Measurements from ENCODE around the gene EYS.

Gene EYS

GRCh38 chr6:64680446-64680845, 1026.6 kb downstream of the EYS start:
- in situ Hi-C loops (cut with MboI; ENCODE audit: low sequenced_read_pairs): no loop called here

GRCh38 chr6:64679416-64679815, 1027.6 kb downstream of the EYS start:
- in situ Hi-C loops (cut with MboI; ENCODE audit: low sequenced_read_pairs): no loop called here

GRCh38 chr6:64672651-64673050, 1034.4 kb downstream of the EYS start:
- in situ Hi-C loops (cut with MboI; ENCODE audit: low sequenced_read_pairs): no loop called here

- in situ Hi-C loops (cut with MboI; ENCODE audit: low sequenced_read_pairs): no loop called here
Observed at GRCh38 chr6:64672131-64672530, 1034.9 kb downstream of the EYS start.

GRCh38 chr6:64665137-64665536, 1041.9 kb downstream of the EYS start:
- in situ Hi-C loops (cut with MboI; ENCODE audit: low sequenced_read_pairs): no loop called here

GRCh38 chr6:64664480-64664879, 1042.5 kb downstream of the EYS start:
- in situ Hi-C loops (cut with MboI; ENCODE audit: low sequenced_read_pairs): no loop called here

- in situ Hi-C loops (cut with MboI; ENCODE audit: low sequenced_read_pairs): no loop called here
Observed at GRCh38 chr6:64644024-64644423, 1063.0 kb downstream of the EYS start.

GRCh38 chr6:64630901-64631300, 1076.1 kb downstream of the EYS start:
- in situ Hi-C loops (cut with MboI; ENCODE audit: low sequenced_read_pairs): no loop called here

- in situ Hi-C loops (cut with MboI; ENCODE audit: low sequenced_read_pairs): no loop called here
Observed at GRCh38 chr6:64622944-64623343, 1084.1 kb downstream of the EYS start.

- in situ Hi-C loops (cut with MboI; ENCODE audit: low sequenced_read_pairs): no loop called here
Observed at GRCh38 chr6:64602993-64603392, 1104.0 kb downstream of the EYS start.

GRCh38 chr6:64591676-64592036, 1115.4 kb downstream of the EYS start:
- in situ Hi-C loops (cut with MboI; ENCODE audit: low sequenced_read_pairs): no loop called here

GRCh38 chr6:64590965-64591675, 1115.9 kb downstream of the EYS start:
- in situ Hi-C loops (cut with MboI; ENCODE audit: low sequenced_read_pairs): no loop called here

- in situ Hi-C loops (cut with MboI; ENCODE audit: low sequenced_read_pairs): no loop called here
Observed at GRCh38 chr6:64589961-64590360, 1117.1 kb downstream of the EYS start.

GRCh38 chr6:64580346-64580745, 1126.7 kb downstream of the EYS start:
- in situ Hi-C loops (cut with MboI; ENCODE audit: low sequenced_read_pairs): no loop called here

GRCh38 chr6:64553249-64553786, 1153.7 kb downstream of the EYS start:
- in situ Hi-C loops (cut with MboI; ENCODE audit: low sequenced_read_pairs): no loop called here

- in situ Hi-C loops (cut with MboI; ENCODE audit: low sequenced_read_pairs): no loop called here
Observed at GRCh38 chr6:64547594-64548268, 1159.3 kb downstream of the EYS start.

- in situ Hi-C loops (cut with MboI; ENCODE audit: low sequenced_read_pairs): no loop called here
Observed at GRCh38 chr6:64539917-64540316, 1167.1 kb downstream of the EYS start.

- in situ Hi-C loops (cut with MboI; ENCODE audit: low sequenced_read_pairs): no loop called here
Observed at GRCh38 chr6:64538722-64539121, 1168.3 kb downstream of the EYS start.

- in situ Hi-C loops (cut with MboI; ENCODE audit: low sequenced_read_pairs): no loop called here
Observed at GRCh38 chr6:64527899-64528298, 1179.1 kb downstream of the EYS start.

GRCh38 chr6:64522859-64523258, 1184.2 kb downstream of the EYS start:
- in situ Hi-C loops (cut with MboI; ENCODE audit: low sequenced_read_pairs): no loop called here

- in situ Hi-C loops (cut with MboI; ENCODE audit: low sequenced_read_pairs): no loop called here
Observed at GRCh38 chr6:64520050-64520449, 1187.0 kb downstream of the EYS start.

- in situ Hi-C loops (cut with MboI; ENCODE audit: low sequenced_read_pairs): no loop called here
Observed at GRCh38 chr6:64516393-64516792, 1190.6 kb downstream of the EYS start.
